G401.6 (cell line): ENCODE data around the gene ATN1.

Experiments
- FAIRE-seq: peaks from 2 replicates; lab custom pipeline; 2012; peaks lifted over from hg19 to GRCh38; lab: Jason Lieb, UNC

ATN1 gene

DNA sequence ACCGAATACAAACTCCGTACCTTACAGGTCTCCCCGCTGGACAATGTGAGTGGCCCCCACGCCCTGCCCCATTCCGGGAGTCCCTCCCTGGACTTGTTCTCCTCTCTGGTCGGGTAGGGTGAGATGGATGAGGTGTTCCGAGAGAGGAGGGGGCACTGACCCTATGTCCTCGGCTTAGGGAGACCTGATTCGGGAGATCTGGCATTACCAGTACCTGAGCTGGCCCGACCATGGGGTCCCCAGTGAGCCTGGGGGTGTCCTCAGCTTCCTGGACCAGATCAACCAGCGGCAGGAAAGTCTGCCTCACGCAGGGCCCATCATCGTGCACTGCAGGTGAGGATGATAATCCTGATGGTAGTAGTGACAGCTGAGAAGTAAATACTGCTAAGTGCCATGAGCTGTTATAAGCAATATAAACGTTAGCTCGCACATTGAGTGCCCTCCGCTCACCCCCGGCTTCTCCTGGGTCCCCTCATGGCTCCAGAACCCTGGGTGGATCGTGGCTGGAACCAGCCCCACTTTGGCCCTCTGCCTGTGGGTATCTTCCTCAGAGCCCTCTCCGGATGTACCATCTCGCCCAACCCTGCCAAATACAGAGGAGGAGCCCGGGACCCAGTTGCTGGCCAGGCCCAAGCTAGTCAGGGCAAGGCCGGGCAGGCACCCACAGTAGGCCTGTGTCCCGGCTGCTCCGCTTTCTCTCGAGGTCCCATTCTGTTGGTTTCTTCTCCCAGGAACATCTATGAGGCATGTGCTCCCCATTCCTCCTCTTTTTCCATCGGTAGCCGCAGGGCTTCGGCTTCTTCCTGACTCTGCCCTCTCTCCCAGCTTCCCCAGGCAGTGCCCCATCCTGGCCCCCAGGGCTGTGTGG is 30.2 kb downstream of the ATN1 start:
- FAIRE-seq, result no peak

DNA sequence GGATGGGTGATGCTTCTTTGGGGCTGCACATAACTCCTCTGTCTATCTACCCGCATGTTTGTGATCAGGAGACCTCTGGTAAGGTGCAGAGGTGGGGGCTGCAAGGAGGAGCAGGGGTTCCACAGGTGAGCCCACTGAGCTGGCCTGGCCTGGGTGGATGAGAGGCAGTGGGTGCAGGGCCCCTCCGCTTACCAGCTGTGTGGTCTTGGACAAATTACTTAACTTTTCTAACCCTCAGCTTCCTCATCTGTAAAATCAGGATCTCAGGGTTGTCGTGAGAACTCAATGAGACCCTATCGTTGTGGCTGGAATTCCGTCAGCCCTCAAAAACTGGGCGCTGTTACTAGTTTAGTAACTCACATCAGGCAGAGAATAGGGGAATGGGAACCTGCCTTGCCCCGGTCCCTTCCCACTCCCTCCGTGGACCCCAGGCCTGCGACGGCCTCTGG is 30.9 kb downstream of the ATN1 start:
- FAIRE-seq, result no peak

DNA sequence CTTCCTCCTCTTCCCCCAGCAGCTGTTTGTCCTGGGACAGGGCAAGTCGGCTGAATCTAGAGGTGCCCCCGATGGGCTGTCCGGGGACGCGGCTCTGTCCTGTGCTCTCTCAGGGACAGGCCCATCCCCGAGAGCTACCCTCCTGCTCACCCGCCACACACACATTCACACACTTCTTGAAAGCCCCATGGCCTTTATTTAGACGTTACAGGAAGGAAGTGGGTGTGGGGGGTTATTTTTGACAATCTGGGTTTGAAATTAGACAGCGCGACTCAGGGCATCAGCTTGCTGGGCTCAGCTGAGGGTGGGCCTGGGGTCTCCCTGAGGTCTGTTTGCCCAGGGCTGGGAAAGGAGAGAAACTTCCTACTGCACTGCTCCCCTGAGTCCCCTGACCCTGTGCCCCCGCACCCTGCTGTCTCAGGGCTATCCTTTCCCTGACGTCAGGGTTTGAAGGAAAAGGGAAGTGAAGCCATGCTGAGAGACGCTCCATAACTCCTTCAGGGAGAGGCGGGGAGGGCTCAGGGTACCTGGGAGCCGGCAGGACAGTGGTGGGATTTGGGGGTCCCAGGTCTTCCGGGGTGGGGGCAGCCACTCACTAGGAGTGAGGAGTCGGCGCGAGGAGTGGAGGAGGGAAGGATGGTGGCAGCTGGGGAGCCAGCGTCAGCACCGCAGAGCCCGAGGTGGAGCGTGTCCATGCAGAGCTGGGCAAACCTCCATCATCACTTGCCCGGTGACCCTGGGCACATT is 31.5 kb downstream of the ATN1 start:
- no peak for FAIRE-seq

DNA sequence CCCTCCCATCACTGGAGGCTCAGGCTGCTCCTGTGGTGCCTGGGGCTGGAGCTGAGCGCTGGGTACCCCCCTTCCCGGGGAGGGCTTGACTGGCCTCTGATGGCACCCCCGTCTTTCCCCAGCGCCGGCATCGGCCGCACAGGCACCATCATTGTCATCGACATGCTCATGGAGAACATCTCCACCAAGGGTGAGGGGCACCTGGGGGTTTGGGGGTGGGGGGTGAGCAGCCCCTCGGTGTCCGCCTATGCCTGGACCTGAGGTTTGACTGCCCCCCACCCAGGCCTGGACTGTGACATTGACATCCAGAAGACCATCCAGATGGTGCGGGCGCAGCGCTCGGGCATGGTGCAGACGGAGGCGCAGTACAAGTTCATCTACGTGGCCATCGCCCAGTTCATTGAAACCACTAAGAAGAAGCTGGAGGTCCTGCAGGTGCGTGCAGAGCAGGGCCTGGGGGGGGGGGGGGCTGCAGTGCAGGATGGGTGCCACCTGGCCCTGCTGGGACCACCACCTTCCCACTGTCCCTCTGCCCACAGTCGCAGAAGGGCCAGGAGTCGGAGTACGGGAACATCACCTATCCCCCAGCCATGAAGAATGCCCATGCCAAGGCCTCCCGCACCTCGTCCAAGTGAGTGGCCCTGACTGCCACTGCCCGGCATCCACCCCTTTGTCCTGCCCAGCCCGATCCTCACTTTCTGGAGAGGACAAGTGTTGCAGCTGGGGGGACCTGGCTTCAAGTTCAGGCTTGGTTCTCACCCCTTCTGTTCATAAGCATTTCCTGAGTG is 32.2 kb downstream of the ATN1 start:
- no peak for FAIRE-seq

DNA sequence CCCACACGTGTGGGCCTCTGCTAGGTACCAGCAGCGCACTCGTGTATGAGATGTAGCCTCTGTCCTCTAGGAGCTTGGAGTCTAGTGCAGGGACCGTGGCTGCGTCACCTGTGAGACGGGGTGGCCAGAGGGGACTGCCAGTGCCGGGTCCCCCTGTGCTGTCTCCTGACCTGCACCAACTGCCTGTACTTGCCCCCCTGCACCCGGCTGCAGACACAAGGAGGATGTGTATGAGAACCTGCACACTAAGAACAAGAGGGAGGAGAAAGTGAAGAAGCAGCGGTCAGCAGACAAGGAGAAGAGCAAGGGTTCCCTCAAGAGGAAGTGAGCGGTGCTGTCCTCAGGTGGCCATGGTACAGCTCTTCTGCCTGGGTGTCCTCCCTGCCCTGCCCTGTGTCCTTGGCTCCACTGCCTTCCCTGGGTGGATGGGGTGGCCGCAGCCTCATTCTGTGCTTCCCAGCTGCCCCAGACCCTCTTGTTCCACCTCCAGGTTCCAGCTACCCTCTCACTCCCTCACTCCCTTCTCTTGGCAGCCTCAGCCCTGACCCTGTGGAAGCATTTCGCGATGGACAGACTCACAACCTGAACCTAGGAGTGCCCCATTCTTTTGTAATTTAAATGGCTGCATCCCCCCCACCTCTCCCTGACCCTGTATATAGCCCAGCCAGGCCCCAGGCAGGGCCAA is 33.0 kb downstream of the ATN1 start:
- no peak for FAIRE-seq

DNA sequence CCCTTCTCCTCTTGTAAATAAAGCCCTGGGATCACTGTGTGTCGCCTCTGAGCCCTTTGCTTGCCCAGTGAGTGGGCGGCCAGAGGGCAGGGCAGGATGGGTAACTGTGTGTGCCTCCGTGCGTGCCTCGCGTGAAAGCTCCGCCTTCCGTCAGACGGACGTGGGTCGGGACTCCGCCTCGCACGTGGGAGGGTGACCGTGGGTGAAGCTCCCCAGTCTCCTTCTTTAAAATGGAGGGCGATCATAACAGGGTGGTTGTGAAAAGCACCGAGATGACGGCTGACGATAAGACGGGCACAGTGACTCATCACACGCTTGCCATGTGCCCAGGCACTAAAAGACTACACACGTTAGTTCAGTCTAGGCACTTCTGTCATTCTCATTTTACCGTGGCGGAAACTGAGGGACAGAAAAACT is 33.5 kb downstream of the ATN1 start:
- FAIRE-seq, result no peak

DNA sequence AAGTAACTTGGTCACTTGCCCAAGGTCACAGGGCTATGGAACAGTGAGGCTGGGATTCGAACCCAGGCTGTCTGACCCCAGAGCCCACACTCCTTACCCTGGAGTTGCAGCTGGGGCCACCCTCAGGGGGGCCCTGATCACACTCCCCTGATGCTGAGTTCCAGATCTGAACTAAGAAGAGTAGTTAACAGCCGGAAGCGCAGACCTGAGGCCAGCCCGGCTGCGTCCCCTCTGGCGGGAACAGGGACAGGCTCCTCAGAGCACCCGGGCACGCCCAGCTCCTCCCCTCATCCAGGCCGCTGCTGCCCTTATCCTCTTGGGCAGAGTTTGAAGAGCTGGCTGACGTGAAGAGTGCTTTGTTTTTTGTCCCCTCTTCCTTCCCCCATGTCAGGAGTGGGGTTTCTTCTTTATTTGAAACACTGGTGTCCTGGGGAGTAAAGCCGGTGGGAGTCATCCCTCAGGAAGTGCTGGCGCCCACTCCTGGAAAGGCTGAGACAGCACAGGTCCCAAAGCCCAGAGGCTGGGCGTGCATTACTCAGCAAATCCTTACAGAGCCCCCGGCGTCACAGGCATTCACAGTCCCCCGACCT is 34.0 kb downstream of the ATN1 start:
- no peak for FAIRE-seq

DNA sequence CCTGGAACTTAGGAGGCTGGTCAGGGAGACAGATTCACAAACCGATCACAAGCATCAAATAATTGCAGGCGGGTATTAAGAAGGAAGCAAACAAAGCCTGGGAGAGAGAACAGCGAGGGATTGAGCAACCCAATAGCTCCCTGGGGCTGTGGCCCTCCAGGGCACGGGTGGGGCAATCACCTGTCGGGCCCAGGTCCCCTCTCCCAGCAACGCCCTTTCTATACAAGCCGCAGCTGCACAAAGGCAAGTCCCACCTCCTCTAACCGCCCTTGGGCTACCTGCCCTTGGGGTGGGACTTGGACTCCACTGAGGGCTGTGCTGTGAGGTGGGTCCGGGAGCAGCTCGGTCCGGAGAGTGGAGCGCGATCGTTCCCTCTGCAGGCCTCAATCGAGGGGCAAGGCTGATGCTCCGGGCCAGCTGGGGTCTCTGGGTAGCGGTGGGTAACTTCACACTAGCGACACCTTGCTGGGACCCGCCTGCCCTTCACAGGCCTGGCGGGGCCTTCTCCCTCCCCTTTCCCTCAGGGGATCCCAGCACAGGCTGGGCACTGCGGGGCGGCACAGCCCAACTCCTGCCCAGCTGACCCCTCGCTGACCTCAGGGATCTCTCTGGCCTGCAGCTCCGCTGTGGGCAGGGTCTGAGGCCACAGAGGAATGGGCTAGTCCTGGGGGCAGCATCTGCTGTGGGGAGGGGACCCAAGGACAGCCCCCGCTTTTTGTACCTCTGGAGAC is 34.7 kb downstream of the ATN1 start:
- FAIRE-seq, result no peak

DNA sequence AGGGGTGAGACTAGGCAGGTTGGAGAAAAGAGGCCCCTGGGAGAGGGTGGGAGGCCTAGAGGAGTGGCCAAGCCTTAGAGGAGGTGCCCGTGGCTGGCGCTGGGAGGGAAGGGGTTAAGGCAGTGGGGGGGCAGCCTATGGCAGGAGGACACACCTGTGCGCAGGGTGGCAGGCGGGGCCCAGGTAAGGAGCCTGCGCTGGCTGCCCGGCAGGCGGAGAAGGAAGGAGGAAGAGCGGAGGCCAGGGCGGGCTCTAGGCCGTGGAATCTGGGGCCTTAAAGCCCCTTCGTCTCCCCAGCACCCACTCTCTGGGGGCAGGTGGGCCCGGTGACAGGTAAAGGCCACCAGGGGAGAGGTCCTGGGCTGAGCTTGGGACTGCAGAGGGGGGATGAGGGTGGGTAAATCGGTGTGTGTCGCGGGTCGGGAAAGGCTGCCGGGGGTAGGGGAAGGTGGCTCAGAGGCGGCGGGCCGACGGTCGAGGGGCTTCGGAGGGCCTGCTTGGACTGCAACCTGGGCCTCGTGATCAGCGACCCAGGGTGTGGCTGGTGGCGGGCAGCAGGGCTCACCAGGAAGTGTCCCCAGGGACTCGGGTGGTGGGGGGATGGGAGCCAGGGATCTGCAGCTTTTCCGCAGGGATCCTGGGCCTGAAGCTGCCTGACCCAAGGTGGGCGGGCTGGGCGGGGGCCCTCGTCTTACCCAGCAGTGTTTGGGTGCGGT is 35.4 kb downstream of the ATN1 start:
- FAIRE-seq, result no peak

DNA sequence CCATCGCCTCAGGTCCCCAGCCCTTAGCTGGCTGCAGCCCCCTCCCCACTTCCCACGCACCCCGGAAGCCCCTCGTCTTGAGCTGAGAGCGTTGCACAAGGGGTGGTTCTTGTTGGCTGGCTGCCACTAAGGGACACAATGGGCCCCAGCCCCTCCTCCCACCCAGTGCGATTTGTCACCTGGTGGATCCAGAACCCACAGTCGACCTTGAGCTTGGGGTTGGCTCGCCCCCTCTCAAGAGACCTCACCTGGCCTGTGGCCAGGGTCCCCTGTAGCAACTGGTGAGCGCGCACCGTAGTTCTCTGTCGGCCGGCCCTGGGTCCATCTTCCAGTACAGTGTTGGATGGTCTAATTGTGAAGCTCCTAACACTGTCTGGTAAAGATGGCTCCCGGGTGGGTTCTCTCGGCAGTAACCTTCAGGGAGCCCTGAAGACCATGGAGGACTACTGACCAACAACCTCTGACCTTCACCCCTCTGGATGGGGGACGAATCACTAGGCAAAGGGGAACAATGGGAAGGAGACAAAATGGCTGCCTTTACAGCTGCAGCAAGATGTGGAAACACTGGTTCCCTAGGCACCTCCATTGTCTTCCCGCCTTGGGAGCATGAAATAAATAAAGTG is 36.1 kb downstream of the ATN1 start:
- no peak for FAIRE-seq

DNA sequence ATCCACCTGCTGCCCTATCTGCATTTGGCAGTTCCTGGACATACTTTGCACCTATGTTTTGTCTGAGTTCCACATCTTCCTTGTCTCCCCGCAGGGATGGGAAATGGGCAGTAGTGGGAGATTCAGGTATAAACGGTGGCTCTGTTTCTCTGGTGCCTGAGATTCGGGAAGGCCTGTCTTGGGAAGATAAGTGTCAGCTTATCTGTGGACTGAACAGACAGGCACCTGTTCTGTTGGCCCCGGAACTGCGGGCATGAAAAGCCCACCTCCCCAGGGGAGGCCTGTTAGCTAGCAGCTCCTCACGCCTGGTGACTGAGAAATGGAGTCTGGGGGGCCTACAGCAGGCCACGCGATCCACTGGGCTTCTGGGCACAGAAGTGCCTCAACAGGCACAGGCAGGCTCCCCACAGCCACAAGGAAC is 36.9 kb downstream of the ATN1 start:
- FAIRE-seq, result no peak

DNA sequence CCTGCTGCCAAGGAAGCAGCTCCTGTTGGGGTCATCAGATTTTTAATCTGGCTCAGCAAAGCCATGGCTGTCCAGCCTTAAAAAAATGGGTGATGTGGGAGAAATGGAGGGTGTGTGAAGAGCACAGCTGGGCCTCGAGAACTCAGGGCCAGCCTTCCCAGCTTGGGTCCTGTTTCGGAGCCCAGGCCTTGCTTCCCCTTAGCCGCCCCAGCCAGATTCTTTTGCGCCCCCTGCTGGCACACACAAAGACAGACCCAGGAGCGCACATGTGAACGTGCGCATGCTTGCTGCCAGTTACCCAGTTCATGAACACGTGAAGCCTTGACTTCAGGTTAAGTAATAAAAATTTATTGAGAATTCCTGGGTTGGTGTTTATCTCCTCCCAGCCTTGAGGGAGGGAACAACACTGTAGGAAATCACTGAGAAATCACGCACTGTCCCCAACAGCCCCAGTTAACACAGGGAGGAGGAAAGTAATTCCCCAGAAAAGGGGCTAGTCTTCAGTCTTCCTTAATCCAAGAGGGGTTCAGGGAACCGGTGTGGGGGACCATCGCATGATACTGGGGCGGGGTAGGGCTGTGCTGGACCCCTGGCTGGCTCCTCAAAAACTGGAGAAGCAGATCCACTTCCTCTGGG is 37.4 kb downstream of the ATN1 start:
- peak; percentile 91 for FAIRE-seq

DNA sequence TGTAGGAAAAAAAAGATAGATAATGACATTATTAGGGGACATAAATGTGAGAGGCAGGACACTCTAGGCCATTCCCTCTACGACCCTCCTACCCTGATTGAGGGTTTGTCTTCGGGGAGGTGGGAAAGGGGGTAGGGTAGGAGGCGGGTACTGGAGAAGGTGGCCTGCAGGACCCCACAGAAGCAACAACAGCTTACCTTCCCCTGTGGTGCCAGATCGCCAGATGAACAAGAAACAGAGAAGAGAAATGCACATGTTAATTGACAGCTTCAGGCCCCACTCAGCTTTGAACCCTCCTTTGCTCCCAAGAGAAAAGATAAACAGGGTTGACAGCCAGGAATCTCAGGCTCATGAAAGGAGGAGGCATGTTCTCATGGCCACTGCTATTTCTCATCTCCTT is 38.0 kb downstream of the ATN1 start:
- no peak for FAIRE-seq

DNA sequence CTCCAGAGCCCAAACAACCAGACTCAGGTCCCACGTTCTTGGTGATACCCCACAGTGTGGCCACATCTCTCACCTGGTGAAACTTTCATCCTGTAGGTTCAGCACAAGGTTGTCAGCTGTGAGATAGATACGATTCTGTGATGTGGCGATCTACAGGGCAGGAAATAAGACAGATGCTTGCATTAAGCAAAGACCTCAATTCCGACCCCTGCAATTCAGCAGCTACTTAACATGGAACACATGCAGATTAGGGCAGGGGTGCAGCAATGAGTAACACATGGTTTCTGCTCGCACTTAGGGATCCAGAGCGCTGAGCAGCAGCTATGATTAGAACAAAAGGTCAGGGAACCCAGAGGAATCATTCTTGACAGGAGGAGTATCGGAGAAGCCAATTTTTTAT is 38.6 kb downstream of the ATN1 start:
- FAIRE-seq, result no peak

DNA sequence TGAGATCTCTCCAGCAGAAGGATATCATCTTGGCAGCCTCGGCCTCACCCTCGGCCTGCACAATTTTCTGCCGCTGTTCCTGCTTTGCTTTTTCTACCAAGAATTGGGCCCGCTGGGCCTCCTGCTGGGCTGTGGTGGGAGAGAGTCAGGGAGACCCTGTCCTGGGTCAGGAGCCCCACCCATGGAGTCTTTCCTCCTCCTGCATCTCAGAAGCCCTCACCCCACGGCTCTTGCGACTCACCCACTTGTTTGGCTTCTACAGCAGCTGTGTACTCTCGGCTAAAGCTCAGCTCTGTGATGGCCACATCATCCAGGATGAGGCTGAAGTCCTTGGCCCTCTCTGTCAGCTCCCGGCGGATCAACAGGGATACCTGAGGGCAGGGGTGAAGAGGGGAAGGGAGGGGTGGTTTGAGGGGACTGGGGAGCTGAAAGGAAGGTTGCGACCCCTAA is 39.9 kb downstream of the ATN1 start:
- FAIRE-seq, result no peak

DNA sequence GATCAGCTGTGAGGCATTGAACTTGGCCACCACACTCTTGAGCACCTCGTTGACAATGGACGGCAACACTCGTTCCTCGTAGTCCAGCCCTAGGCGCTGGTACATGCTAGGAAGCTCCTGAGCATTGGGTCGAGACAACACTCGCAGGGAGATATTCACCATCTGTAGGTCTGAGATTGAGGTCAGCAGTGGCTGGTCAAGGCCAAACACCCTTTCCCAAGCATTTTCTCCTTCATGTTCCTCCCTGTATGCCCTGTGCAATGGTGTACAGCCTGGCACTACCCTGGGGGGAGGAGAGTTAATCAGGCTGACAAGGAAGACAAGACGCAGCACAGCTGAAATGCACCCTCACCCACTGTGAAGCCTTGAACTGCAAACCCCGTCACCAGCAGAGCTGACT is 40.7 kb downstream of the ATN1 start:
- FAIRE-seq, result no peak

DNA sequence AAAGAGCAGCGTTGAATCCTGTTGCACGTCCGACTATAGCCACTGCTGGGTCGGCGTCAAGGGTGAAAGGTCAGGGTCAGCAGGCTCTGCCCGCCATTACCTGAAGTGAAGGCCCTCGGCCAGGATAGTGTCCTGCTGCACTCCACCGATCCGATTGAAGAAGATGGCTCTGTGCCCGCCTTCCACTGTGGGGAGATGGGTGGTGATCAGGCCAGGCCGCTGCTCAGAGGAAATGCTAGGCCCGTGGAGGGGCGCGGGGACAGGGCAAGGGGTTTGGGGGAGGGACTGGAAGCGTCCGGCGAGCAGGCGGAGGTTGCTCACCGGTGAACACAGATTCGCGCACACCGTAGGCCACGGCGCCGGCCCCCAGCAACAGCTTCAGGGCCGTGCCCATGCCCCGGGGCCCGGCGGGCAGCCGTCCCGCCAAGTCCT is 42.4 kb downstream of the ATN1 start:
- FAIRE-seq, result no peak

DNA sequence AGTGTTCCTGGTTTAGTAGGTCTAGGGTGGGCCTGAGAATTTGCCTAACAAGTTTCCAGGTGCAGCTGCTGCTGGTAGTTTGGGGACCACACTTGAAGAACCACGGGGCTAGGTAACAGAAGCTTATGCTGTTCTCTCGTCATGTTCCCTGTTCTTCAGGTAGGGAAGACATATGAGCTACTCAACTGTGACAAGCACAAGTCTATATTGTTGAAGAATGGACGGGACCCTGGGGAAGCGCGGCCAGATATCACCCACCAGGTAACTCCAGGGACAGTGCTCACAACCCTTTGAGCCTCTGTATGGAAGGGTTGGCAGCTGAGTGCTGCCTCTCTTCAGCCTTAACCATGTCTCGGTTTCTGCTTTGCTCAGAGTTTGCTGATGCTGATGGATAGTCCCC is 46.4 kb downstream of the ATN1 start:
- no peak for FAIRE-seq

DNA sequence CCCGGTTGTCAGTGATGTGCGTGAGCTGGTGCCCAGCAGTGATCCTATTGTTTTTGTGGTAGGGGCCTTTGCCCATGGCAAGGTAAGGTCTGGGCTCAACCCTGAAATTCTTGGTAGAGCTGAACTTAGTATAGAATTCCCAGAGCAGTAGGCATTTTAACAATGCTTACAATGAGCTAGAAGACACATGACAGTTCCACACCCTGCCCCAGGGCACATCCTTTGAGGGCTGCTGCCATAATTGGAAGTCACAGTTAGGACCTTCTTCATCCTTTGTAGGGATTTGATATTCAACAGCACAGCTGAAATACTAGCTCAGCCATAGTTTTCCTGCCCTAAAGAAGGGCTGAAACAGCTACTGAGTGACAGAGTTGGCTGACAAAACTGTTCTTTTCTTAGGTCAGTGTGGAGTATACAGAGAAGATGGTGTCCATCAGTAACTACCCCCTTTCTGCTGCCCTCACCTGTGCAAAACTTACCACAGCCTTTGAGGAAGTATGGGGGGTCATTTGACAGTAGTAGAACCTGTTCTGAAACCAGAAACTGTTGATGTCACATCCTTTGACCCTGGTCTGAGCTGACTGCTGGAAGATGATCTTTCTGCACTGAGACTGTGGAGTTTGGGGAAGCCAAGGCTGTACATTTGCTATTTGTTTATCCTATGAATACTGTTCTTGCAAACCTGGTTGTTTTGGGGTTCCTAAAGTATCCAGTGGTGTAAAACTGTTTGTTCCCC is 47.7 kb downstream of the ATN1 start:
- FAIRE-seq, result no peak
